Measurements from ENCODE around the gene LRPAP1.

Gene LRPAP1

GRCh38 chr4:3492741-3493719, 39.2 kb downstream of the LRPAP1 start:
- no peak for DNase-seq
- no peak for TF ChIP-seq GATA1 (IDR thresholded peaks at IDR 0.05; ENCODE audit: low read depth, low read length)
- TF ChIP-seq POLR2A (IDR thresholded peaks at IDR 0.05; ENCODE audit: low read length), result no peak

- TF ChIP-seq GATA1 (IDR thresholded peaks at IDR 0.05; ENCODE audit: low read depth, low read length) (no peak), POLR2A (IDR thresholded peaks at IDR 0.05; ENCODE audit: low read length) (no peak)
- no peak for DNase-seq
Measured at GRCh38 chr4:3491681-3492405, 40.4 kb downstream of the LRPAP1 start.

- TF ChIP-seq GATA1 (IDR thresholded peaks at IDR 0.05; ENCODE audit: low read depth, low read length) (no peak), POLR2A (IDR thresholded peaks at IDR 0.05; ENCODE audit: low read length) (no peak)
- no peak for DNase-seq
Measured at GRCh38 chr4:3489451-3489962, 42.7 kb downstream of the LRPAP1 start.

GRCh38 chr4:3488820-3489219, 43.4 kb downstream of the LRPAP1 start:
- no peak for DNase-seq
- TF ChIP-seq GATA1 (IDR thresholded peaks at IDR 0.05; ENCODE audit: low read depth, low read length) (no peak), POLR2A (IDR thresholded peaks at IDR 0.05; ENCODE audit: low read length) (no peak)

GRCh38 chr4:3487861-3488260, 44.4 kb downstream of the LRPAP1 start:
- no peak for DNase-seq
- TF ChIP-seq POLR2A (IDR thresholded peaks at IDR 0.05; ENCODE audit: low read length) (no peak), GATA1 (IDR thresholded peaks at IDR 0.05; ENCODE audit: low read depth, low read length) (no peak)

- DNase-seq, result no peak
- TF ChIP-seq GATA1 (IDR thresholded peaks at IDR 0.05; ENCODE audit: low read depth, low read length) (no peak), POLR2A (IDR thresholded peaks at IDR 0.05; ENCODE audit: low read length) (no peak)
Measured at GRCh38 chr4:3486541-3487540, 45.4 kb downstream of the LRPAP1 start.

- DNase-seq, result no peak
- TF ChIP-seq GATA1 (IDR thresholded peaks at IDR 0.05; ENCODE audit: low read depth, low read length) (no peak), POLR2A (IDR thresholded peaks at IDR 0.05; ENCODE audit: low read length) (no peak)
Measured at GRCh38 chr4:3485886-3486540, 46.2 kb downstream of the LRPAP1 start.

GRCh38 chr4:3485011-3485791, 47.0 kb downstream of the LRPAP1 start:
- DNase-seq, result no peak

GRCh38 chr4:3484057-3484973, 47.9 kb downstream of the LRPAP1 start:
- DNase-seq, result no peak
- no peak for TF ChIP-seq GATA1 (IDR thresholded peaks at IDR 0.05; ENCODE audit: low read depth, low read length)
- no peak for TF ChIP-seq POLR2A (IDR thresholded peaks at IDR 0.05; ENCODE audit: low read length)

More at GRCh38 chr4:3485011-3485791, 47.0 kb downstream of the LRPAP1 start:
- no peak for TF ChIP-seq POLR2A (IDR thresholded peaks at IDR 0.05; ENCODE audit: low read length)
- no peak for TF ChIP-seq GATA1 (IDR thresholded peaks at IDR 0.05; ENCODE audit: low read depth, low read length)

GRCh38 chr4:3483471-3483921, 48.7 kb downstream of the LRPAP1 start:
- DNase-seq, result no peak
- TF ChIP-seq GATA1 (IDR thresholded peaks at IDR 0.05; ENCODE audit: low read depth, low read length) (no peak), POLR2A (IDR thresholded peaks at IDR 0.05; ENCODE audit: low read length) (no peak)

GRCh38 chr4:3482707-3483106, 49.5 kb downstream of the LRPAP1 start:
- DNase-seq, result no peak
- TF ChIP-seq POLR2A (IDR thresholded peaks at IDR 0.05; ENCODE audit: low read length), result no peak
- no peak for TF ChIP-seq GATA1 (IDR thresholded peaks at IDR 0.05; ENCODE audit: low read depth, low read length)
